ENCODE measurements around the gene LZTR1.

LZTR1 gene

DNA sequence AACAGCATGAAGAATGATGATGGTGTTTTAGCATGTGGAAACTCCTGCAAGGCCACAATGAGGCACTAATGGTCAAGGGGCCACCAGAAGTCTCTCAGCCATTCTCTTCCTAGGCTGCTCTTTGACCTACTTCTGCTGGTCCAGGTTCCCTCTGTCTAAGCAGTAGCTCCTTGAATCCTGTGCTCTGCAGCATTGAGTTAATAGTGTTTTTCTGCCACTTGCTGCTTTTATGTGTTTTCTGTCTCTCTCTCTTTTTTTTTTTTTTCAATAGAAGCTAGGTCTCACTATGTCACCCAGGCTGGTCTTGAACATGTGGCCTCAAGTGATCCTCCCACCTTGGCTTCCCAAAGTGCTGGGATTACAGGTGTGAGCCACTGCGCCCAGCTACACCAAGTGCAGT, 35.1 kb upstream of the LZTR1 start:
- TF ChIP-seq MYC (IDR thresholded peaks at IDR 0.05; ENCODE audit: low read depth, low read length) = no peak
- TF ChIP-seq CTCF (IDR thresholded peaks at IDR 0.05; ENCODE audit: low read depth, low read length) = no peak
- TF ChIP-seq, protein P1, sequence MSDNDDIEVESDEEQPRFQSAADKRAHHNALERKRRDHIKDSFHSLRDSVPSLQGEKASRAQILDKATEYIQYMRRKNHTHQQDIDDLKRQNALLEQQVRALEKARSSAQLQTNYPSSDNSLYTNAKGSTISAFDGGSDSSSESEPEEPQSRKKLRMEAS (IDR thresholded peaks at IDR 0.05; ENCODE audit: low read depth, low read length) = no peak
- no peak for TF ChIP-seq POLR2A (IDR thresholded peaks at IDR 0.05; ENCODE audit: extremely low read depth, insufficient read length)
- no peak overlapping the region for H3K4me3 ChIP-seq (ENCODE audit: low read depth, low read length)
- no peak for DNase-seq (ENCODE audit: low read depth)

DNA sequence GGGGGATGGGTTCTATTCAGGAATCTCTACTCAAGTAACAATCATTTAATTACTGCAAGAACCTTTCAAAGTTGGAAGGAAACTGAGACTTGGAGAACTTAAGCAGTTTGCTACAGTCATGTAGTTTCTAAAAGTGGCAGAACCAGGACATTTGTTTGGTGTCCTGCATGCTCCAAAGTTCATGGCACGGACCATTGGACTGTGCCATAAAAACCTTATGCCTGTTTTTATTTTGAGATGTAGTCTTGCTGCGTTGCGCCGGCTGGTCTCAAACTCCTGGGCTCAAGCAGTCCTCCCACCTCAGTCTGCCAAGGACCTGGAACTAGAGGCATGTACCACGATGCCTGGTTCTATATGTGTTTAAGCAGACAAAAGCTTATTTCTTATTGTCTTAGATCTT, 33.6 kb upstream of the LZTR1 start:
- no peak overlapping the region for H3K4me3 ChIP-seq (ENCODE audit: low read depth, low read length)
- no peak for TF ChIP-seq MYC (IDR thresholded peaks at IDR 0.05; ENCODE audit: low read depth, low read length)
- TF ChIP-seq, protein P1 (IDR thresholded peaks at IDR 0.05; ENCODE audit: low read depth, low read length) = no peak
- no peak for TF ChIP-seq POLR2A (IDR thresholded peaks at IDR 0.05; ENCODE audit: extremely low read depth, insufficient read length)
- no peak for TF ChIP-seq CTCF (IDR thresholded peaks at IDR 0.05; ENCODE audit: low read depth, low read length)
- DNase-seq (ENCODE audit: low read depth) = no peak

GRCh38 chr22:20948989-20949388, 33.1 kb upstream of the LZTR1 start:
- no peak overlapping the region for H3K4me3 ChIP-seq (ENCODE audit: low read depth, low read length)
- DNase-seq (ENCODE audit: low read depth) = no peak
- TF ChIP-seq, protein P1 (IDR thresholded peaks at IDR 0.05; ENCODE audit: low read depth, low read length) = no peak
- no peak for TF ChIP-seq CTCF (IDR thresholded peaks at IDR 0.05; ENCODE audit: low read depth, low read length)
- TF ChIP-seq MYC (IDR thresholded peaks at IDR 0.05; ENCODE audit: low read depth, low read length) = no peak
- TF ChIP-seq POLR2A (IDR thresholded peaks at IDR 0.05; ENCODE audit: extremely low read depth, insufficient read length) = no peak

- no peak for TF ChIP-seq MYC (IDR thresholded peaks at IDR 0.05; ENCODE audit: low read depth, low read length)
- TF ChIP-seq CTCF (IDR thresholded peaks at IDR 0.05; ENCODE audit: low read depth, low read length) = no peak
- TF ChIP-seq POLR2A (IDR thresholded peaks at IDR 0.05; ENCODE audit: extremely low read depth, insufficient read length) = no peak
- TF ChIP-seq, protein P1 (IDR thresholded peaks at IDR 0.05; ENCODE audit: low read depth, low read length) = no peak
- DNase-seq (ENCODE audit: low read depth) = no peak
- H3K4me3 ChIP-seq (ENCODE audit: low read depth, low read length) = no peak overlapping the region
These were observed 32.4 kb upstream of the LZTR1 start for GRCh38 chr22:20949698-20950183.

DNA sequence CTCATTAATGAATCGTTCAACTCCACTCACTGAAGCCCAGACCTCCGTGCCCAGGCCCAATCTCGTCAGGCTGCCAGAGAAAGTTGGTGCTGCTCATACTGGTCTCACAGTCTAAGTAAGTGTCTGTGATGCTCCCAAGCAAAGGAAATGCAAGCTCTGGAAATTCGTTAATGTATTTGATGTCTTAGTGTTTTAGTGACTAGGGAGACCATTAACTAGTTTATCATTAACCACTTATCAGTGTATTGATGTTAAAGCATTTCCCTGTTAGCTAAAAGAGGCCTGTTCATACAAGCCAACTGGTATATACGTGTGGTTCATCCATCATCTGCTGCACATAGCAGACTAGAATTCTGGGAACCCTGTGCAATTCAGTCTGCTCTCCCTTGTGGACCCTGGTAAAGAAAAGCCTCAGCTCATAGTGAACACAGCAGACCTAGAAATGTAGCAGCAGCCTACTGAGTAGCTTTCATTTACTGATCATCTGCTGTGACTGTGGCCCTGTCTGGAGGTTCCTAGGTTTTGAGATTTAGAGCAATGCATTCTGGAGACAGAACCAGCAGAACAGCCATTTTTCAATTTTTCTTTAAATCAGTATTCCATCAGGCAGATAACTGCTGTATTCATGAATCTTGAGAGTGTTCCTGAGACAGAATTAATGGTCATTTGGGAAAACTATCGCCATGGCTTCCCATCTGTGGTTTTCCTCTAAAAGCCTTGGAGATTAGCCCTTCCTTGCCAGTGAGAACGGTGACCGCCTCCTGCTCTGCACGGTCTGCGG, 30.8 kb upstream of the LZTR1 start:
- no peak for DNase-seq (ENCODE audit: low read depth)
- H3K4me3 ChIP-seq (ENCODE audit: low read depth, low read length) = no peak overlapping the region
- TF ChIP-seq CTCF (IDR thresholded peaks at IDR 0.05; ENCODE audit: low read depth, low read length) (no peak), MYC (IDR thresholded peaks at IDR 0.05; ENCODE audit: low read depth, low read length) (no peak), POLR2A (IDR thresholded peaks at IDR 0.05; ENCODE audit: extremely low read depth, insufficient read length) (no peak)
- TF ChIP-seq, protein P1 (IDR thresholded peaks at IDR 0.05; ENCODE audit: low read depth, low read length) = no peak

Data from NB4 (cell line).